ENCODE results near the gene ASXL2.
"Not testable (repeated sequence)": the region's sequence is repeated elsewhere in the genome, so short reads cannot be mapped to it uniquely, and the experiment has no call there.

The ASXL2 gene

DNA sequence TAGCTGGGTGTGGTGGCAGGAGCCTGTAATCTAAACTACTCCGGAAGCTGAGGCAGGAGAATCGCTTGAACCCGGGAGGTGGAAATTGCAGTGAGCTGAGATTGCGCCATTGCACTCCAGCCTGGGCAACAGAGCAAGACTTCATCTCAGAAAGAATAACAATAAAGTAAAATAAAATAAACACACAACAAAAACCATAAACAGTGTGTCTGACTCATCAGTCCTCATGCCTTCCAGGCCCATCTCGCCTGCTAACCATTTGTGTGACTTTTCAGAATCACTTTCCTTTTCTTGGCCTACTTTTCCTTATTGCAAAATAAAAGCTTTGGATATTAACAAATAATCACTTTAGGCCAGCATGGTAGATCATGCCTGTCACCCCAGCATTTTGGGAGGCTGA lies 42.0 kb upstream of the ASXL2 start:
- H3K27ac ChIP-seq: no peak overlapping the region
- TF ChIP-seq, protein P1, sequence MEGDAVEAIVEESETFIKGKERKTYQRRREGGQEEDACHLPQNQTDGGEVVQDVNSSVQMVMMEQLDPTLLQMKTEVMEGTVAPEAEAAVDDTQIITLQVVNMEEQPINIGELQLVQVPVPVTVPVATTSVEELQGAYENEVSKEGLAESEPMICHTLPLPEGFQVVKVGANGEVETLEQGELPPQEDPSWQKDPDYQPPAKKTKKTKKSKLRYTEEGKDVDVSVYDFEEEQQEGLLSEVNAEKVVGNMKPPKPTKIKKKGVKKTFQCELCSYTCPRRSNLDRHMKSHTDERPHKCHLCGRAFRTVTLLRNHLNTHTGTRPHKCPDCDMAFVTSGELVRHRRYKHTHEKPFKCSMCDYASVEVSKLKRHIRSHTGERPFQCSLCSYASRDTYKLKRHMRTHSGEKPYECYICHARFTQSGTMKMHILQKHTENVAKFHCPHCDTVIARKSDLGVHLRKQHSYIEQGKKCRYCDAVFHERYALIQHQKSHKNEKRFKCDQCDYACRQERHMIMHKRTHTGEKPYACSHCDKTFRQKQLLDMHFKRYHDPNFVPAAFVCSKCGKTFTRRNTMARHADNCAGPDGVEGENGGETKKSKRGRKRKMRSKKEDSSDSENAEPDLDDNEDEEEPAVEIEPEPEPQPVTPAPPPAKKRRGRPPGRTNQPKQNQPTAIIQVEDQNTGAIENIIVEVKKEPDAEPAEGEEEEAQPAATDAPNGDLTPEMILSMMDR (conservative IDR thresholded peaks at IDR 0.05; ENCODE audit: low read depth, low read length): no peak
- H3K4me2 ChIP-seq: no peak overlapping the region
- no peaks in the 10 kb centered on the region for H3K79me2 ChIP-seq (ENCODE audit: insufficient read depth, low read depth)
- no peaks in the 10 kb centered on the region for H3K36me3 ChIP-seq (ENCODE audit: insufficient read depth)
- H3K4me1 ChIP-seq (ENCODE audit: low read depth, poor library complexity, severe bottlenecking): no peaks in the 10 kb centered on the region
- no peak overlapping the region for H3K4me3 ChIP-seq (IDR thresholded peaks at IDR 0.05; ENCODE audit: insufficient read depth, low read depth, low read length)
- H3K9ac ChIP-seq: no peak overlapping the region
- H4K20me1 ChIP-seq (ENCODE audit: insufficient read depth): no peaks in the 10 kb centered on the region
- H2AFZ ChIP-seq (ENCODE audit: low read depth): no peak overlapping the region
- H3K27me3 ChIP-seq (ENCODE audit: insufficient read depth, low read depth): no peaks in the 10 kb centered on the region

DNA sequence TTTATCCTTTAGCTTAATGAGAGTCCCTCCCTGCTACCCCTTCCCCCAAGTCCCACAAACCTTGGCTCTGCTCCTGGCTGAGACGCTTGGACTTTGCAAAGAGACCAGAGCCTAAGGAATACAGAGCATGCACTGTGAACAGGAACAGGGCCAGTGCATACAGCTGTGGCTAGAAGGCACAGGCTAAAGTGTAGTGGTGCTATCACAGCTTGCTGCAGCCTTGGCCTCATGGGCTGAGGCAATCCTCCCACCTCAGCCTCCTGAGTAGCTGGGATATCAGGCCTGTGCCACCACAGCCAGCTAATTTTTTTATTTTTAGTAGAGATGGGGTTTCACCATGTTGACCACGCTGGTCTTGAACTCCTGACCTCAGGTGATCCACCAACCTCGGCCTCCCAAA lies 39.5 kb upstream of the ASXL2 start:
- no peak overlapping the region for H3K4me2 ChIP-seq
- no peak overlapping the region for H3K9ac ChIP-seq
- H2AFZ ChIP-seq (ENCODE audit: low read depth): no peak overlapping the region
- no peaks in the 10 kb centered on the region for H4K20me1 ChIP-seq (ENCODE audit: insufficient read depth)
- H3K27ac ChIP-seq: no peak overlapping the region
- H3K27me3 ChIP-seq (ENCODE audit: insufficient read depth, low read depth): no peaks in the 10 kb centered on the region
- TF ChIP-seq, protein P1 (conservative IDR thresholded peaks at IDR 0.05; ENCODE audit: low read depth, low read length): no peak
- H3K36me3 ChIP-seq (ENCODE audit: insufficient read depth): no peaks in the 10 kb centered on the region
- no peaks in the 10 kb centered on the region for H3K79me2 ChIP-seq (ENCODE audit: insufficient read depth, low read depth)
- H3K4me1 ChIP-seq (ENCODE audit: low read depth, poor library complexity, severe bottlenecking): no peaks in the 10 kb centered on the region
- H3K4me3 ChIP-seq (IDR thresholded peaks at IDR 0.05; ENCODE audit: insufficient read depth, low read depth, low read length): no peak overlapping the region

DNA sequence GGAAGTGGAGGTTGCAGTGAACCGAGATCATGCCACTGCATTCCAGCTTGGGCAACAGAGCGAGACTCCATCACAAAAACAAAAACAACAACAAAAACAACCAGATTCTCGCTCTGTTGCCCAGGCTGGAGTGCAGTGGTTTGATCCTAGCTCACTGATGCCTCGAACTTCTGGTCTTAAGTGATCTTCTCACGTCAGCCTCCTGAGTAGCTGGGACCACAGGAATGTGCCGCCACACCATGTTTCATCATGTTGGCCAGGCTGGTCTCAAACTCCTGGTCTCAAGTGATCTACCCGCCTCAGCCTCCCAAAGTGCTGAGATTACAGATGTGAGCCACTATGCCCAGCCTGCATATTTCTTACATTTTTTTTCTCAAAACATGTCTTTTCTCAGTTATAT lies 39.1 kb upstream of the ASXL2 start:
- H3K9ac ChIP-seq; H3K27ac ChIP-seq; H3K27me3 ChIP-seq (ENCODE audit: insufficient read depth, low read depth); H2AFZ ChIP-seq (ENCODE audit: low read depth); H3K79me2 ChIP-seq (ENCODE audit: insufficient read depth, low read depth); H3K4me3 ChIP-seq (IDR thresholded peaks at IDR 0.05; ENCODE audit: insufficient read depth, low read depth, low read length); H3K4me2 ChIP-seq; H3K4me1 ChIP-seq (ENCODE audit: low read depth, poor library complexity, severe bottlenecking); H4K20me1 ChIP-seq (ENCODE audit: insufficient read depth); H3K36me3 ChIP-seq (ENCODE audit: insufficient read depth): not testable (repeated sequence)

DNA sequence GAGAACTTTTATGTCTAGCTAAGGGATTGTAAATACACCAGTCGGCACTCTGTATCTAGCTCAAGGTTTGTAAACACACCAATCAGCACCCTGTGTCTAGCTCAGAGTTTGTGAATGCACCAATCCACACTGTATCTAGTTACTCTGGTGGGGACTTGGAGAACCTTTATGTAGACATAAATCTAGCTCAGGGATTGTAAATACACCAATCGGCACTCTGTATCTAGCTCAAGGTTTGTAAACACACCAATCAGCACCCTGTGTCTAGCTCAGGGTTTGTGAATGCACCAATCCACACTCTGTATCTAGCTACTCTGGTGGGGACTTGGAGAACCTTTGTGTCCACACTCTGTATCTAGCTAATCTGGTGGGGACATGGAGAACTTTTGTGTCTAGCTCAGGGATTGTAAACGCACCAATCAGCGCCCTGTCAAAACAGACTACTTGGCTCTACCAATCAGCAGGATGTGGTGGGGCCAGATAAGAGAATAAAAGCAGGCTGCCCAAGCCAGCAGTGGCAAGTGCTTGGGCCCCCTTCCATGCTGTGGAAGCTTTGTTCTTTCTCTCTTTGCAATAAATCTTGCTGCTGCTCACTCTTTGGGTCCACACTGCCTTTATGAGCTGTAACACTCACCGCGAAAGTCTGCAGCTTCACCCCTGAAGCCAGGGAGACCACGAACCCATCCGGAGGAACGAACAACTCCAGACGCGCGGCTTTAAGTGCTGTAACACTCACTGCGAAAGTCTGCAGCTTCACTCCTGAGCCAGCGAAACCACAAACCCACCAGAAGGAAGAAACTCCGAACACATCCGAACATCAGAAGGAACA lies 37.9 kb upstream of the ASXL2 start:
- not testable (repeated sequence) for H3K4me3 ChIP-seq (IDR thresholded peaks at IDR 0.05; ENCODE audit: insufficient read depth, low read depth, low read length); H3K9ac ChIP-seq; H2AFZ ChIP-seq (ENCODE audit: low read depth); H3K4me1 ChIP-seq (ENCODE audit: low read depth, poor library complexity, severe bottlenecking); H4K20me1 ChIP-seq (ENCODE audit: insufficient read depth); H3K36me3 ChIP-seq (ENCODE audit: insufficient read depth); H3K79me2 ChIP-seq (ENCODE audit: insufficient read depth, low read depth); H3K4me2 ChIP-seq; H3K27me3 ChIP-seq (ENCODE audit: insufficient read depth, low read depth); H3K27ac ChIP-seq

DNA sequence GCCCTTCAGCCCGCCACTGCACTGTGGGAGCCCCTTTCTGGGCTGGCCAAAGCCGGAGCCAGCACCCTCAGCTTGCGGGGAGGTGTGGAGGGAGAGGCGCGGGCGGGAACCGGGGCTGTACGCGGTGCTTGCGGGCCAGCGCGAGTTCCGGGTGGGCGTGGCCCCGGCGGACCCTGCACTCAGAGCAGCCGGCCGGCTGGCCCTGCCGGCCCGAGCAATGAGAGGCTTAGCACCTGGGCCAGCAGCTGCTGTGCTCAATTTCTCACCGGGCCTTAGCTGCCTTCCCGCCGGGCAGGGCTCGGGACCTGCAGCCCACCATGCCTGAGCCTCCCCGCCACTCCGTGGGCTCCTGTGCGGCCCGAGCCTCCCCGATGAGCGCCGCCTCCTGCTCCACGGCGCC lies 37.1 kb upstream of the ASXL2 start:
- not testable (repeated sequence) for H2AFZ ChIP-seq (ENCODE audit: low read depth); H3K27me3 ChIP-seq (ENCODE audit: insufficient read depth, low read depth); H3K36me3 ChIP-seq (ENCODE audit: insufficient read depth); H3K4me2 ChIP-seq; H3K4me1 ChIP-seq (ENCODE audit: low read depth, poor library complexity, severe bottlenecking); H3K79me2 ChIP-seq (ENCODE audit: insufficient read depth, low read depth); H4K20me1 ChIP-seq (ENCODE audit: insufficient read depth); H3K27ac ChIP-seq; H3K4me3 ChIP-seq (IDR thresholded peaks at IDR 0.05; ENCODE audit: insufficient read depth, low read depth, low read length); H3K9ac ChIP-seq

DNA sequence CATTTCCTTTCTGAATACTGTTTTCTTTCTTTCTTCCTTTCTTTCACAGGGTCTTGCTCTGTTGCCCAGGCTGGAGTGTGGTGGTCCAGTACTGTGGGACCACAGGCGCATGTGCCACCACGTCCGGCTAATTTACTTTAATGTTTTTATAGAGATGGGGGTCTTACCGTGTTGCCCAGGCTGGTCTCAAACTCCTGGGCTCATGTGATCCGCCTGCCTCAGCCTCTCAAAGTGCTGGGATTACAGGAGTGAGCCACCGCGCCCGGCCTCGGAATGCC lies 35.3 kb upstream of the ASXL2 start:
- H3K36me3 ChIP-seq (ENCODE audit: insufficient read depth); H4K20me1 ChIP-seq (ENCODE audit: insufficient read depth); H3K4me2 ChIP-seq; H2AFZ ChIP-seq (ENCODE audit: low read depth); H3K9ac ChIP-seq; H3K4me3 ChIP-seq (IDR thresholded peaks at IDR 0.05; ENCODE audit: insufficient read depth, low read depth, low read length); H3K4me1 ChIP-seq (ENCODE audit: low read depth, poor library complexity, severe bottlenecking); H3K27me3 ChIP-seq (ENCODE audit: insufficient read depth, low read depth); H3K79me2 ChIP-seq (ENCODE audit: insufficient read depth, low read depth); H3K27ac ChIP-seq: not testable (repeated sequence)
